GM23248 (cell line): Measurements from ENCODE around the gene WLS.

Experiments used
- EZH2 ChIP-seq: fragments of 200-600 bp; sonication (generic); IDR thresholded peaks from 2 replicates; pipeline ENCODE4 v1.6.1; 2018; ENCODE audit warnings: antibody characterized with exemption, mild to moderate bottlenecking; ENCODE audit not compliant: insufficient read depth, poor library complexity, severe bottlenecking
- EZH2phosphoT487 ChIP-seq: fragments of 200-600 bp; sonication (generic); IDR thresholded peaks from 2 replicates; pipeline ENCODE4 v1.6.1; 2018; ENCODE audit warnings: antibody characterized with exemption, moderate library complexity, mild to moderate bottlenecking, low read depth; ENCODE audit not compliant: insufficient read depth

DNA sequence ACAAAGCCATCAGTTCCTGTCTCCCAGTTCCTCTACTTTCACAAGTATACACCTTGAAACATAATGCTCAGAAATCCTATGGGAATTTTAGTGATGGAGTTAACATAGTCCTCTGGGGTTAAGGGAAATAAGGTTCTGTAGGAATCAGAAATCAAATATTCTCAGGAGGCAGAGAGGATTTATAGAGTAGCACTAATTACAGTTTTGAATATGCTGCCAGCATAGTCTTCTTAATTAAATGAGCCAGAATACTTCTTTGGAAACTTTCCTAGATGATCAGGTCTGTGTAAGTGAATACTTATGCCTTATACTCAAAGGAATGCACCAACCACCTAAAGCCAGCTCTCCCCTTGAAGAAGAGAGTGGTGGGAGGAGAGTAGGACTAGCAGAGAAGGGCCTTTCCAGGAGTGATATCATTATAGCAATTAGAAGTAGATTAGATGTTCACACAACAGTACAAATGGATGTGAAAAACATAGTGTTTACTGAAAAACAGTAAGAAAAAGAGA is 150.5 kb downstream of the WLS start:
- no peak for TF ChIP-seq EZH2
- TF ChIP-seq EZH2phosphoT487: no peak
